ENCODE data around the gene ZNF700. TPM values are rescaled to one million over a fixed set of nuclear protein-coding genes. Genes with fewer than 3 reads are reported as not detected.

The ZNF700 gene
- total and polyA plus RNA-seq, 9 of the 15 experiments (the other 6 are each of a cell fraction or from before 2014, with no cell fraction given) = 10.3 to 24.7 (median 14.1) TPM

- intact Hi-C loops (cut with micrococcal nuclease) = loop anchor here (1.0 kb wide), 1 partner anchor 176 kb away; no protein-coding TSS in a partner anchor
- BruUV-seq (replicated peaks) = no TSS peak
- Histone ChIP-seq H3K9me3 (replicated peaks; ENCODE audit: control insufficient read depth, insufficient read depth, low read depth, low read length) (no peaks in the 10 kb centered on the region; the same call in 1 of the 2 replicates), H3K9ac (ENCODE audit: insufficient read depth in 1 of 2, low read depth in 2 of 2, low read length in 2 of 2) (no peak within 1 kb of the TSS), H2AFZ (ENCODE audit: low read depth, low read length) (no peak within 1 kb of the TSS), H3K27me3 (ENCODE audit: control insufficient read depth in 2 of 2, insufficient read depth in 2 of 2, low read length in 2 of 2) (no peaks in the 10 kb centered on the region), H3K9me1 (ENCODE audit: control insufficient read depth, insufficient read depth, low read length) (no peaks in the 10 kb centered on the region), H4K20me1 (replicated peaks; ENCODE audit: control insufficient read depth, insufficient read depth, low read length) (no peaks in the 10 kb centered on the region), H3K27ac (ENCODE audit: extremely low read depth, low read depth, low read length) (no peak within 1 kb of the TSS), H3K4me2 (ENCODE audit: insufficient read depth, low read length) (no peak within 1 kb of the TSS), H3K79me2 (ENCODE audit: control insufficient read depth, insufficient read depth, low read length) (no peaks in the 10 kb centered on the region), H3K4me1 (replicated peaks in 1 of 2; ENCODE audit: control insufficient read depth in 2 of 2, insufficient read depth in 2 of 2, low read length in 2 of 2) (peaks cover 0 to 7% of the 10 kb centered on the region in 2 experiments; a peak in 2 of 5 replicates), H3K36me3 (ENCODE audit: control insufficient read depth, insufficient read depth, low read length) (no peaks in the 10 kb centered on the region), H3K4me3 (no peak within 1 kb of the TSS)
- POLR2A ChIA-PET = interaction anchor here (1.0 kb wide), 2 partner anchors 128 to 175 kb away, joined by 3 to 5 read pairs; partner anchors contain the start of gene ZNF20
- TF ChIP-seq, protein P1, sequence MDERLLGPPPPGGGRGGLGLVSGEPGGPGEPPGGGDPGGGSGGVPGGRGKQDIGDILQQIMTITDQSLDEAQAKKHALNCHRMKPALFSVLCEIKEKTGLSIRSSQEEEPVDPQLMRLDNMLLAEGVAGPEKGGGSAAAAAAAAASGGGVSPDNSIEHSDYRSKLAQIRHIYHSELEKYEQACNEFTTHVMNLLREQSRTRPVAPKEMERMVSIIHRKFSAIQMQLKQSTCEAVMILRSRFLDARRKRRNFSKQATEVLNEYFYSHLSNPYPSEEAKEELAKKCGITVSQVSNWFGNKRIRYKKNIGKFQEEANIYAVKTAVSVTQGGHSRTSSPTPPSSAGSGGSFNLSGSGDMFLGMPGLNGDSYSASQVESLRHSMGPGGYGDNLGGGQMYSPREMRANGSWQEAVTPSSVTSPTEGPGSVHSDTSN (CRISPR knock-in tag; IDR thresholded peaks at IDR 0.05; ENCODE audit: low read depth) = 0 out of 2 replicates have a peak, but pooled peaks have one; percentile 9
- TF ChIP-seq, protein P1 (tag; conservative IDR thresholded peaks at IDR 0.05; ENCODE audit: low read depth) = no peak
- TF ChIP-seq NCOA6 (IDR thresholded peaks at IDR 0.05) = no peak
- TF ChIP-seq REST (IDR thresholded peaks at IDR 0.05; ENCODE audit: borderline replicate concordance) = 0 out of 2 replicates have a peak, but pooled peaks have one; percentile 28
- no peak for TF ChIP-seq REST (CRISPR knock-in tag; IDR thresholded peaks at IDR 0.05; ENCODE audit: low read depth)
- TF ChIP-seq PKNOX1 (IDR thresholded peaks at IDR 0.05) = peak; percentile 94
- peak; percentile 63 for TF ChIP-seq NFYB (IDR thresholded peaks at IDR 0.05; ENCODE audit: extremely low read depth, insufficient read length)
- CTCF ChIA-PET (ENCODE audit: low intra/inter-chr PET ratio) = interaction anchor here (1.0 kb wide), 1 partner anchor 24 kb away, joined by 3 read pairs; no protein-coding TSS in a partner anchor
- DNase-seq (ENCODE audit: extremely low read depth in 1 of 4, low spot score in 3 of 4) (peak in 3 of 4 experiments; percentile 19 to 35 (median 24)), ATAC-seq (peak; percentile 84), FAIRE-seq (no peak)
- in situ Hi-C loops (cut with MboI) = no loop called here
- WGBS (ENCODE audit: insufficient coverage, low coverage, missing lambda C conversion rate) = 39% methylated on average over 40 of the region's 47 CpGs
Measured at GRCh38 chr19:11964858-11965645, 40.1 kb downstream of the ZNF700 start, which contains the start of gene ZNF763. ZNF763 (plus strand) TSS chr19:11965040; CDS start chr19:11965209, 169 bp downstream.
